ENCODE data around the gene GRB7. TPM values are rescaled to one million over a fixed set of nuclear protein-coding genes. Genes with fewer than 3 reads are reported as not detected.

Gene GRB7
- polyA plus RNA-seq, 1 donor (not counting 4 experiments of a cell fraction or from before 2014, with no cell fraction given), result 4.2 TPM

DNA sequence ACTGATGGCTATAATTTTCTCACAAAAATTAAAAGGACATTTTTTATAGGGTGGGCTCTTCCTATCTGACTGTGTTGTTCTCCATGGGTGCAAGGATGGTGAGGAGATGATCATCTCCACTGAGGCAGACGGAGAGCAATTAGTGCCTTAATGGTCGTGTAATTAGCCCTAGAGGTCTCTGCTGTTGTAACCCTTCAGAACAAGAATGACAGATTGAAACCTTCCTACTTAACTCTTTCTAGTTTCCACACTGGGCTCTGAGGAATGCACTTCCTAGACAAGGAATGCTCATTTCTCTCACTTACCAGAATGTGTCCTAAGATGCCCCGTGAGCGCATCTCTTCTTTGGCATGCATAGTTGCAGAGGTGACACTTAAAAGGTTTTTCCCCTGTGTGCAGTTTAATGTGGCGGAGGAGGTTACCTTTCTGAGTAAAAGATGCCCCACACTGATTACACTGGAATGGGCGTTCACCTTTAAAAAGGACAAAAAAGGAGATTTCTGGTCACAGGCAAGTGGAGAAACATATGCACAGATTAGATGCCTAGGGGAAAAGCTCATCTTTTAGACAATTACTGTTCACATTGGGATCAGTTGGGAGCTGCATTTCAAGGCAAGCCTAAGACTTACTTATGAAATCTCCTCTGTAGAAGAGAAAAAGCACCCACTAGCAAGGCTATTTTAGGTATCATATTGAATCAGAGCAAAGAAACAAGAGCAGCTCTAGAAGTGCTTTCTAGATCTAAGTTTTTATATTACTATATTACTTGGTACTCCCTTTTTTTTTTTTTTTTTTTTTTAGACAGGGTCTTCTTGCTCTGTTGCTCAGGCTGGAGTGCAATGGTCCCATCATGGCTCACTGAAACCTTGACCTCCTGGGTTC lies 53.6 kb downstream of the GRB7 start:
- no peak for TF ChIP-seq EZH2 (IDR thresholded peaks at IDR 0.05; ENCODE audit: low read length)
- TF ChIP-seq, protein P1, sequence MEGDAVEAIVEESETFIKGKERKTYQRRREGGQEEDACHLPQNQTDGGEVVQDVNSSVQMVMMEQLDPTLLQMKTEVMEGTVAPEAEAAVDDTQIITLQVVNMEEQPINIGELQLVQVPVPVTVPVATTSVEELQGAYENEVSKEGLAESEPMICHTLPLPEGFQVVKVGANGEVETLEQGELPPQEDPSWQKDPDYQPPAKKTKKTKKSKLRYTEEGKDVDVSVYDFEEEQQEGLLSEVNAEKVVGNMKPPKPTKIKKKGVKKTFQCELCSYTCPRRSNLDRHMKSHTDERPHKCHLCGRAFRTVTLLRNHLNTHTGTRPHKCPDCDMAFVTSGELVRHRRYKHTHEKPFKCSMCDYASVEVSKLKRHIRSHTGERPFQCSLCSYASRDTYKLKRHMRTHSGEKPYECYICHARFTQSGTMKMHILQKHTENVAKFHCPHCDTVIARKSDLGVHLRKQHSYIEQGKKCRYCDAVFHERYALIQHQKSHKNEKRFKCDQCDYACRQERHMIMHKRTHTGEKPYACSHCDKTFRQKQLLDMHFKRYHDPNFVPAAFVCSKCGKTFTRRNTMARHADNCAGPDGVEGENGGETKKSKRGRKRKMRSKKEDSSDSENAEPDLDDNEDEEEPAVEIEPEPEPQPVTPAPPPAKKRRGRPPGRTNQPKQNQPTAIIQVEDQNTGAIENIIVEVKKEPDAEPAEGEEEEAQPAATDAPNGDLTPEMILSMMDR (optimal IDR thresholded peaks at IDR 0.05 in 1 of 3, IDR thresholded peaks at IDR 0.05 in 1 of 3, conservative IDR thresholded peaks at IDR 0.05 in 1 of 3; ENCODE audit: extremely low read depth in 1 of 3, insufficient read depth in 2 of 3, low read length in 3 of 3), result no peak
- Histone ChIP-seq H3K27ac (ENCODE audit: control insufficient read depth, insufficient read depth, low read length) (no peak overlapping the region), H4K20me1 (ENCODE audit: control insufficient read depth, extremely low read depth, insufficient read depth, low read length) (no peaks in the 10 kb centered on the region), H3K9ac (ENCODE audit: control insufficient read depth, extremely low read depth, insufficient read depth, low read length) (no peak overlapping the region), H3K9me1 (ENCODE audit: control insufficient read depth, extremely low read depth, insufficient read depth, low read length) (no peaks in the 10 kb centered on the region), H3K4me2 (ENCODE audit: control insufficient read depth, extremely low read depth, insufficient read depth, low read depth, low read length) (no peak overlapping the region), H2AFZ (ENCODE audit: control insufficient read depth, low read length) (no peak overlapping the region), H3K9me3 (ENCODE audit: control insufficient read depth, low read depth, low read length) (no peaks in the 10 kb centered on the region), H3K4me1 (ENCODE audit: control insufficient read depth, extremely low read depth, insufficient read depth, low read length) (peaks cover 13% of the 10 kb centered on the region), H3K4me3 (ENCODE audit: control insufficient read depth in 2 of 3, extremely low read depth in 1 of 3, insufficient read depth in 2 of 3, low read depth in 1 of 3, low read length in 3 of 3) (no peak overlapping the region), H3K36me3 (ENCODE audit: control insufficient read depth in 2 of 2, extremely low read depth in 1 of 2, insufficient read depth in 2 of 2, low read length in 2 of 2) (no peaks in the 10 kb centered on the region), H3K27me3 (ENCODE audit: control insufficient read depth, extremely low read depth, insufficient read depth, low read length) (no peaks in the 10 kb centered on the region), H3K79me2 (ENCODE audit: control insufficient read depth, insufficient read depth, low read length) (no peaks in the 10 kb centered on the region)
- dilution Hi-C loops (cut with MboI; ENCODE audit: extremely low pct_ligation_motif_present, low sequenced_read_pairs), result no loop called here
- DNase-seq (ENCODE audit: low read depth, low spot score) (no peak), FAIRE-seq (no peak)

DNA sequence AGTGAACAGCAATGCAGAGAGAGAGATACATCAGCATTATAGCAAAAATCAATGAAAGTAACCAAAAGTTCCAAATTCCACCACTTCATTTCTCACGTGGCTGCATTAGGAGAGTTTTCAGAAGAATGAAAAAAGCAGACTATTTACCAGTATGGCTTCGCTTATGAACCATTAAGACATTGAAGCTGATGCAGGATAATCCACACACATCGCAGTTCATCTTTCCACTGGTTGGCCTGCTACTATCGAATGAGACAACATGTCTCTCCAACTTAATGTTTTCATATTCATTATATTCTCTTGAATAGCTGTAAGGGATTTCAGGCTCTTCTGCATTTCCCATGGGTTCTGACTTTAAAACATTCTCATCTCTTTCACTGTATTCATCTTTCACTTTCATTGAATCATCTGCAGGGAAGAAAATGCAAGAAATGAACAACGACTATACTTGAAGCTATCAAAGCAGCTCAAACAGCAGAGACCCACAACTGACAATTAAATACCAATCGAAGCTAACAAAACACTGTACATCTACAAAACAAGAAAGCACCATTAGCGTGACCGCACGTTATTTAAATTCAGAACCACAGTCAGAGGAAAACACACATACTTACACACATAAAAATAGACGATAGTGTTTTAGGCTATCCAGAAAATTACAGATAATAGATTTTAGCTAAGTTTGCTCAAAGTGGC lies 54.9 kb downstream of the GRB7 start:
- Histone ChIP-seq H3K27me3 (ENCODE audit: control insufficient read depth, extremely low read depth, insufficient read depth, low read length) (no peaks in the 10 kb centered on the region), H3K79me2 (ENCODE audit: control insufficient read depth, insufficient read depth, low read length) (no peaks in the 10 kb centered on the region), H3K9ac (ENCODE audit: control insufficient read depth, extremely low read depth, insufficient read depth, low read length) (no peak overlapping the region), H3K4me1 (ENCODE audit: control insufficient read depth, extremely low read depth, insufficient read depth, low read length) (peaks cover 6% of the 10 kb centered on the region), H3K9me1 (ENCODE audit: control insufficient read depth, extremely low read depth, insufficient read depth, low read length) (no peaks in the 10 kb centered on the region), H2AFZ (ENCODE audit: control insufficient read depth, low read length) (no peak overlapping the region), H4K20me1 (ENCODE audit: control insufficient read depth, extremely low read depth, insufficient read depth, low read length) (no peaks in the 10 kb centered on the region), H3K36me3 (ENCODE audit: control insufficient read depth in 2 of 2, extremely low read depth in 1 of 2, insufficient read depth in 2 of 2, low read length in 2 of 2) (no peaks in the 10 kb centered on the region), H3K4me3 (ENCODE audit: control insufficient read depth in 2 of 3, extremely low read depth in 1 of 3, insufficient read depth in 2 of 3, low read depth in 1 of 3, low read length in 3 of 3) (no peak overlapping the region), H3K4me2 (ENCODE audit: control insufficient read depth, extremely low read depth, insufficient read depth, low read depth, low read length) (no peak overlapping the region), H3K27ac (ENCODE audit: control insufficient read depth, insufficient read depth, low read length) (no peak overlapping the region), H3K9me3 (ENCODE audit: control insufficient read depth, low read depth, low read length) (no peaks in the 10 kb centered on the region)
- TF ChIP-seq EZH2 (IDR thresholded peaks at IDR 0.05; ENCODE audit: low read length), result no peak
- TF ChIP-seq, protein P1 (optimal IDR thresholded peaks at IDR 0.05 in 1 of 3, IDR thresholded peaks at IDR 0.05 in 1 of 3, conservative IDR thresholded peaks at IDR 0.05 in 1 of 3; ENCODE audit: extremely low read depth in 1 of 3, insufficient read depth in 2 of 3, low read length in 3 of 3), result no peak
- dilution Hi-C loops (cut with MboI; ENCODE audit: extremely low pct_ligation_motif_present, low sequenced_read_pairs), result no loop called here
- FAIRE-seq (no peak), DNase-seq (ENCODE audit: low read depth, low spot score) (no peak)
